NCI-H69 (cell line): ENCODE data around the gene RBP4.

ENCODE experiments used
- DNase-seq: peaks from one replicate; lab custom pipeline; 2025; lab: John Stamatoyannopoulos, UW

RBP4 gene

GRCh38 chr10:93595378-93596161, 5.5 kb downstream of the RBP4 start:
- no peak for DNase-seq

- no peak for DNase-seq
Measured at GRCh38 chr10:93594518-93594917, 6.5 kb downstream of the RBP4 start.

- no peak for DNase-seq
Measured at GRCh38 chr10:93593749-93594148, 7.3 kb downstream of the RBP4 start.

- DNase-seq: no peak
Measured at GRCh38 chr10:93593254-93593653, 7.8 kb downstream of the RBP4 start.

- no peak for DNase-seq
Measured at GRCh38 chr10:93591065-93591808, 9.8 kb downstream of the RBP4 start.

- no peak for DNase-seq
Measured at GRCh38 chr10:93590638-93591037, 10.4 kb downstream of the RBP4 start.

- no peak for DNase-seq
Measured at GRCh38 chr10:93589648-93590562, 11.1 kb downstream of the RBP4 start.

- no peak for DNase-seq
Measured at GRCh38 chr10:93584445-93584844, 16.6 kb downstream of the RBP4 start.

GRCh38 chr10:93580828-93581227, 20.2 kb downstream of the RBP4 start:
- DNase-seq: peak; percentile 31

GRCh38 chr10:93579985-93580711, 20.9 kb downstream of the RBP4 start:
- DNase-seq: no peak

- DNase-seq: no peak
Measured at GRCh38 chr10:93579089-93579488, 21.9 kb downstream of the RBP4 start.

- no peak for DNase-seq
Measured at GRCh38 chr10:93577565-93577964, 23.5 kb downstream of the RBP4 start.

- peak; percentile 48 for DNase-seq
Measured at GRCh38 chr10:93576888-93577287, 24.1 kb downstream of the RBP4 start.

GRCh38 chr10:93573924-93574323, 27.1 kb downstream of the RBP4 start:
- no peak for DNase-seq

- DNase-seq: no peak
Measured at GRCh38 chr10:93573051-93573909, 27.8 kb downstream of the RBP4 start.

- no peak for DNase-seq
Measured at GRCh38 chr10:93572606-93573005, 28.4 kb downstream of the RBP4 start.

- no peak for DNase-seq
Measured at GRCh38 chr10:93570383-93570782, 30.7 kb downstream of the RBP4 start.

GRCh38 chr10:93568105-93568390, 33.0 kb downstream of the RBP4 start:
- no peak for DNase-seq

- no peak for DNase-seq
Measured at GRCh38 chr10:93567277-93568104, 33.5 kb downstream of the RBP4 start.
